ENCODE data around the gene FIZ1.

DNA sequence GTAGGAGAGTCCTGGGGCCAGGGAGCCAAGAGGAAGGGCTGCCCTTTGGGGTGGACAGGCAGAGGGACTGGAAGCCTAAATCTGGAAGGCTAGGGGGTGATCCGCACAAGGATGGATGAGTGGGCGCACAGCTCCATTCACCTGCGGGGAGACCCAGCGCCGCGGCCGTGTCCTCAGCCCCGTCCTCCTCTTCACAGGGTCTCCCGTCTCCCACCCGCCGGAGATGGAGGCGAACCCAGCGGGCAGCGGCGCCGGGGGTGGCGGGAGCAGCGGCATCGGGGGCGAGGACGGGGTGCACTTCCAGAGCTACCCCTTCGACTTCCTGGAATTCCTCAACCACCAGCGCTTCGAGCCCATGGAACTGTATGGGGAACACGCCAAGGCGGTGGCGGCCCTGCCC lies 14.1 kb upstream of the FIZ1 start:
- no peak for TF ChIP-seq EZH2 (IDR thresholded peaks at IDR 0.05)
- TF ChIP-seq POLR2AphosphoS5 (IDR thresholded peaks at IDR 0.05; ENCODE audit: borderline replicate concordance, low read depth, low read length) = no peak

All from SK-N-MC (cell line).